Peyer's patch (tissue), 4 donors: ENCODE results near the gene MARCKSL1.

Experiments
- CTCF ChIP-seq, 6 experiments: fragments of 450-650 bp in 4 of 6; fragments of 200-600 bp in 2 of 6; sonication (generic) in 1 of 6; IDR thresholded peaks; one replicate each; pipeline ENCODE4 v1.5.1; 2017 to 2019; ENCODE audit warnings: antibody characterized with exemption in 6 of 6, mild to moderate bottlenecking in 3 of 6, moderate library complexity in 1 of 6
- POLR2A ChIP-seq, 2 donors: fragments of 450-650 bp; IDR thresholded peaks; one replicate each; pipeline ENCODE4 v1.5.1; 2017; ENCODE audit warnings: antibody characterized with exemption in 2 of 2, mild to moderate bottlenecking in 2 of 2, moderate library complexity in 2 of 2

DNA sequence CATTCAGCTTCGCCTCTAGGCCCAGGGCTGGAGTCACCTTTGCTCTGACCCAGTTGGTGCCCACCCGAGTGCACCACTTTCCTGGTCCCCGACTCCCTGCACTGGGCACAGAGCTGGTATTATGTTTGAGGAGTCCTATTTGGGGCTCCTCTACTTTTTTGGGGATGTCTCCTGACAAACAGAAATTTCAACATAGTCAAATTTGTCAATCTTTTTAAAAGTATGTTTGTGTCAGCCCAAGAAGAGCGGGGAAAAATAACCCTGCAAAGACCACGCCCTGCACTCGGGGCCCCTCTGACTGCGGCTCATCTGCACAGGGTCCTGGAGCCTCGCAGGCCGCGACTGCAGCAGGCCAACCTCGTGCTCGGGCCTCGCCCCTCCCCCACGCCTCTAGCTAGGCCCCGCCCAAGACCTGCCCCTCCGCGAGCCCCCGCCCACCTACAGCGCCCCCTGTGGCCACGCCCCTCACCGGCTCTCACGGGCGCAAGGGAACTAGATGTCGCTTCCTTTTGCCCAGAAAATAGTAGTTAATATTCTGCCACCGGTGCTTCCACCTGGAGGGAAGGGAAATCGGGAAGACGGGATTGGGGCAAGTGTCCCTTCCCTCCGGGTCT is 14.9 kb upstream of the MARCKSL1 start:
- TF ChIP-seq CTCF (IDR thresholded peaks at IDR 0.05) (peak; percentile 60 to 83 (median 72)), POLR2A (IDR thresholded peaks at IDR 0.05) (no peak)
